HS-27A (cell line): ENCODE data around the gene PPP2R2D.

ENCODE experiments used
- DNase-seq: peaks from one replicate; pipeline ENCODE4 v3.0.0-alpha.2; 2012; ENCODE audit warnings: low read depth, missing footprints

Gene PPP2R2D

GRCh38 chr10:131929122-131929845 lies 28.5 kb downstream of the PPP2R2D start:
- DNase-seq, result no peak

DNA sequence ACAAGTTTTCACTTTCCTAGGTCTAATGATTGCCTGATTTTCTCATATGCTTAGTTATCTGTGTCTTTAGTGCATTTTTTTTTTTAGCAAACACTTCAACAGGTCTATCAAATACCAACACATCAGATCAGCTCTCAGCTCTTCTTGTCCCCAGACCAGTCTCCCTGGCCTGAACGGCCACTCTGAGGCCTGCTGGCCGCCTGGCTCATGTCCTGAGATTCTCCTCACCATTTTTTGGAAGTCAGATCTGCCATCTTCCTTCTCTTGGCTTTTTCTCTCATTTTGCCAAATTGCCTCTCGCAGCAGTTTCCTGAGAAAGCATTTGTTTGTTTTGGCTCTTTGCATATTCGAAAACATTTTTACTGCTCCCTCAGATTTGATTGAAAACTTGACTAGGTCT lies 29.3 kb downstream of the PPP2R2D start:
- no peak for DNase-seq

DNA sequence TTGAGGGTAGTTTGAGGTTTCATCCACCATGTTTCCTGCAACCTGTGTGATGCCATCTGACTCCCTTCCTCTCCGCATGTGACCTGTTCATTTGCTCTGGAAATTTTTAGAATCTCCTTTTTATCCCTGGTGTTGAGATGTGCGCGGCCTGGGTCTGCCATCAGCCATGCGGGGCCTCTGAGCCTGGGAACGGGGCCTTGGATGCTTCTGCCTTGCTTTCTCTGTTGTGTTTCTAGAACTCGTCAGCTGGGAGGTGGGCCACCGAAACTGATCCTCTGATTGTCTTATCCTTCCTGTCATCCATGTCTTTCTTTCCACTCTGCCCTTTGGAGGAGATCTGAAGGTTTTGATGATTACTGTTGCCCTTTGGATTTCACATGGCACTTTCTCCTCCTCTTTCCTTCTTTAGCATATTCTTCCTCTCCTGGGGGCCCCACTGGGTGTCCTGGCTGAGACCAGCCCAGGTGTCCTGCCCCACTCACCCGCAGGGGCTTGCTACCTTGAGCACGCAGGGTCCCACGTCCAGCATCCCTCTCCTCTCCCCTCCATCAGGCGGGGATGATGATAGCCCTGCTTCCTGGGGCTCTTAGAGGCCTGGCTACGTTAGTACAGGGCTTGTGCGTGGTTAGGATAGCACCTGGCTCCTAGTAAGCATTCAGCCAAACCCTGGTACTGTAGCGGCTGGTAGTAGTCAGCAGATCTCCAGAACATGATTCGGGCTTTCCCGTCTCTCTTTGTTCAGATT lies 29.9 kb downstream of the PPP2R2D start:
- DNase-seq, result no peak

DNA sequence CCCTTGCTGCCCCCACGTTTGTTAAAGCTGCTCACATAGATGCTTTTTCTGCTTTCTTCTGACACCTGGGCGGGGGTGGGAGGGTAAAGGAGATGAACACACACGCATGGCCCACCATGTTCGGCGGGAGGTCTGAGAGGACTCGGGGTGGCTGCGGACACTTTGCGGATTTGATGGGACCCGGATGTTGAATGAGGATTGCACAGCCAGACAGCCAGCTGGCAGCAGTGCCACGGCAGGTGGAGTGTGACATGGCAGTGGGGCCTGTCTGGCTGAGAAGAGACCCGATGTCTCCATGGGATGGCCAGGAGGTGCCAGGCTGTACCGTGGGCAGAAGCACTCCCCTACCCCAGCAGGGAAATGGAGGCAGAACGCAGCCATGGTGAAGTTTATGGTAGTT lies 31.2 kb downstream of the PPP2R2D start:
- DNase-seq, result no peak

- DNase-seq, result no peak
Measured at GRCh38 chr10:131933016-131933695, 32.3 kb downstream of the PPP2R2D start.

DNA sequence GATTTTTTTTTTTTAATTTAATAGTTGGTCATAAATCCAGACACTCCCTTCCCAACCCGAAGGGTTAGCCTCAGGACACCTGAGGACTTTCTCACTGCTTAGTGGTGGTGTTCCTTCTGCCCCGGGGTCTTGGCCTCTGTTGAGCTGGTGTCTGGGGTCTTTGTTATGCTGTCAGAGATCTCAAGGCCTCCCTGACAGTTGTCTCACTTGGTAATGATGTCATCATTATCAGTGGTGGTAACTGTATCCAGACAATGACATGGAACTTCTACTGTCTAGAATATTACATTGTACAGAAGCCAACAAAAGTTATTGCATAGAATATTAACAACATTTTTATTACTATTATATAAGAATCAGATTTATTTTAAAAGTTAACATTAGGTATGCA lies 32.9 kb downstream of the PPP2R2D start:
- no peak for DNase-seq

- no peak for DNase-seq
Measured at GRCh38 chr10:131934769-131935168, 34.0 kb downstream of the PPP2R2D start.

DNA sequence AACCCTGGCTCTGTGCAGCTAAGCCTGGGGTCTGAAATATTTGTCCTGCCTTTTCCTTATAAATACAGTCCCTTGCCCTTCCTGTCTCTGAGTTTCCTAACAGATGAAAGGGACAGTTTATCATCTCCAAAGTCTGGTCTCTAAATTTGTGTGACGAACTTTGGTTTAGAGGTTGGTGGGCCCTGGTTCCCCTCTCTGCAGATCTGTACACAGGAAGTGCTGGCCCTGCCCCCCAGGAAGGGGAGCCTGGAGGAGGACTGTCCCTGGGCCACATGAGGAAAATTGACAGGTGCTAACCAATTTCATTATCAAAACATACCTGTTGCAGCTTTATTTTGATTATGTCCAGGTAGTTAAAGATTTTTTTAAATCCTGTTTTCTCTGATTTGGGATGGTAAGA lies 34.5 kb downstream of the PPP2R2D start:
- DNase-seq, result no peak

DNA sequence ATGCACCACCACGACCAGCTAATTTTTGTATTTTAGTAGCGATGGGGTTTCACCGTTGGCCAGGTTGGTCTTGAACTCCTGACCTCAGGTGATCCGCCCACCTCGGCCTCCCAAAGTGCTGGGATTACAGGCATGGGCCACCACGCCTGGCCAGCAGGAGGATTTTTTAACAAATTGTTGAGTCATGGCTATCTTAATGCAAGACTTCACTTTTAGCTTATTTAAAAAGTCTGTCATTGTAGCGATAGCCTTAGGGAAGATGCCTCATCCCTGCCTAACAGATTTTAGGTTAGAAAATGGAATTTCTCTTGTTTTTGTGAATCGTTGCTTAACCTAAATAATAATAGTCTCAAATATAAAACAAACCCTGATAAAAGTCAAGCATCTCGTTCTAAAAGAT lies 35.5 kb downstream of the PPP2R2D start:
- no peak for DNase-seq

DNA sequence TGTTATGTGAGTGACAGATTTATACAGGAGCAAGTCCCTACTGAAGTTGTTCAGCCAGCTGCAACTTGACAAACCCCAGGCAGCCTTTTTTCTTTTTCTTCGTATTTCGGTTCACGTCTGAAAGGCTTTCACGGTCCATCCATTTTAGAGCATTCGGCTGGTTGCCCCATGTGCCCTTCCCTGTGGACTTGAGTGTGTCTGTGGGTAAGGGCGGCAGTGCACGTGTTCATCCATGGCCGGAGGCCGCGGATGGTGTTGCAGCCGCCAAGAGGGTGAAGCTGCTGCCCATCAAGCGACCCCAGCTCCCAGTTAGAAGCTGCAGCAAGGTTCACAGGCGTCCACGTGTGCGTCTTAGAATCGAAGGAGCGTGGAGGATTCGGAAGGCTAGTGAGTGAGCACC lies 35.9 kb downstream of the PPP2R2D start:
- DNase-seq, result no peak

GRCh38 chr10:131937836-131938235 lies 37.0 kb downstream of the PPP2R2D start:
- no peak for DNase-seq

DNA sequence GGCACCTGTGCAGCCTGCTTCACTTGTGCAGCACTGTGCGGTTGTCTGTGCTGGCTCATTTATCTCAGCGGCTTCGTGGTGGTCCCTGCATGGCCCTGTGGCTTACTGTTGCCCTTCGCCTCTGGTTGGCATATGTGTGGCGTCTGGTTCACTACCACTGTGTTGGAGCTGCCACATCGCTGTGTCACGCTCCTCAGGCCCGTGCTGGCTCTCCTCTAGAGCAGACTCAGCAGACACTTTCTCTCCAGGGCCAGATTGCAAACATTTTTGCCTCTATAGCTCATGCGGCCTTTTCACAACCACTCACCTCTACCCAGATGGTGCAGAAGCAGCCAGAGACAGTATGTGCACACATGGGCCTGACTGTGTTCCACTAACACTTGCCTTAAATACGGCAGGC lies 37.9 kb downstream of the PPP2R2D start:
- DNase-seq, result no peak

GRCh38 chr10:131942455-131942854 lies 41.6 kb downstream of the PPP2R2D start:
- no peak for DNase-seq

DNA sequence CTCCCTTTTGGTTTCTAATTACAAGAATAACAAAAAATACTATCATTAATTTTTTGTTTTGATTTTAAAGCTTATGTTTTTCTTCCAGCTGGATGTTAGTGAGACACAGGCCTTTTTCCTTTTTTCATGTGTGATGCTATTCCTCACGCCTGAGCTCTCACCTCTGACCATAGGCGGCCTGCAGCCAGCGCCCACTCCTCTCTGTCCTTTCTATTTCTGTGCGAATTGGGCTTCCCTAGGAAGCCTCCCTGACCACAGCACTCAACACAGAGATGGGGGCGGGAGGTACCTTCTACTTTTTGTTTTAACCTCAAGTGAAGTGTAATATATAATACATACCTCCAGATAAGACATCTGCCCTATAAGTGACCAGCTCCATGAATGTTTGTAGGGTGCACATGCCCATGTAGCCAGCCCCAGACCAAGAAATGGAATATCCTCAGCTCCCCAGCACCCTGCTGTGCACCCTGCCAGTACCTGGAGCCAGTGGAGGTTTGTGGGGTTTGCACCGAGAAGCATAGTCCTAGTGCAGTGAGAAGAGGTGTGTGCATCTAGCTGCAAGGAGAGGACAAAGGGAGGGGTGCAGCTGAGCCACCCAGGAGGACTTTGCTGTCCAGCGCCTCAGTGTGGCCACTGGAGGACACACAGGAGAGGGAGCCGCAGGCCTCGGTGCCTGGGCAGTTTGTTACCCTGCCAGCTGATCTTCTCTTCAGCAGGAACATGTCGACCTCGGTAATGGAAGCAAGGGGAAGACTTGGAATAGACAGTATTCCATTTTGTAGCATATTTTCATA lies 42.4 kb downstream of the PPP2R2D start:
- no peak for DNase-seq

DNA sequence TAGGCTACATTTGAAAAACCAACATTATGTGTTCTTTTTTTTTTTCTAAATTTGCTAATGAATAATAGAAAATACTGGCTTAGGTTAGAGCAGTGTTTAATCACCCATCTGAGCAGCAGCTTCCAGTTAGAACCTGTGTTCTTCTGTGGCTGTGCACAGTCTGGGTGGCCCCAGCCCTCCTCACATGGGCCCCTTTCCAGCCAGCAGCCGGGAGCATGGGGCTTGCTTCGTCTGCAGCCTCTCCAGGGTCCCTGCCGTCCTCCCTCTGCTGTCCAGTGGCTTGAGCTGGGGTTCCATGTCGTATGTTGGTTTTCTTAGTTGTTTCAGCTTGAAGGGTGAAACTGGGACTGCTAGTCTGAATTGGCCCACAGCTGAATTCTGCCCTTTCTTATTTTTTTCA lies 43.6 kb downstream of the PPP2R2D start:
- no peak for DNase-seq

DNA sequence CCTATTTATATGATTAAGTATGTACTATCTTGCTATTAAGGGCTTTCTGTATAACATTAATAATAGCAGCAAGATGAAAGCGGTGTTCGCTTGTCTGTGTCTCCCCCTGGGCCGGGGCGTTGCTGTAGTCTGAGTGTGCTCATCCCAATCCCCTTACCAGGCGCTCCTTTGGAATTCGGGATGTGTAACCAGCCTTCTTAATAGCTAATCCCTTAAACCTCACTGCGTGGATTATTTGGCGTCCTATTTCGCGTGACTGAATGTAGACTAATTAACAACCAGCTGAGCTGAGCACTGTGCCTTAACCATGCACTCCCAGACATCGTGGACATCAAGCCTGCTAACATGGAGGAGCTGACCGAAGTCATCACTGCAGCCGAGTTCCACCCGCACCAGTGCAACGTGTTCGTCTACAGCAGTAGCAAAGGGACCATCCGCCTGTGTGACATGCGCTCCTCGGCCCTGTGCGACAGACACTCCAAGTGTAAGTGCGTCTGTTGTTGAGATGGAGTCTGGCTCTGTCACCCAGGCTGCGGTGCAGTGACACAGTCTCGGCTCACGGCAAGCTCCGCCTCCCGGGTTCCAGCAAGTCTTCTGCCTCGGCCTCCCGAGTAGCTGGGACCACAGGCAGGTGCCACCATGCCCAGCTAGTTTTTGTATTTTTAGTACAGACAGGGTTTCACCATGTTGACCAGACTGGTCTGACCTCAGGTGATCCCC lies 44.3 kb downstream of the PPP2R2D start:
- DNase-seq, result no peak

DNA sequence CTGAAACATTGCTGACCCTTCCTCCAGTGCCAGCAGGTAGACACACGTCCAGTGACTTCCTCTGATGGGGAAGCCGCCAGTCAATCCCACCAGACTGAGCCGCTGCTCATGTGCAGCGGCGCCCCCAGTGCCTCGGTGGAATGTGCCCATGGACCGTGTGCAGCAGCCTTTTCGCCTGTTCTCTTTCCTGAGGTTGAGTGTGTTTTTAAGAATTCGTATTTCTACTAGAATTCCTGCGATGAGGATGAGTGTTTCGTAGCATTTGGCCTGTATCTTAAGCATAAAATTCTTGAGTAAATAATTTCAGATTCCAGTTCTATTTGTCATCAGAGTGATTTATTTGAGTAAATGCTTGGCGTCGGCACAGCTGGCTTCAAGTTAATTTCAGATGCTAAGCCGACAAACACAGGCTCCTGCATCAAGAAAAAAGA lies 45.5 kb downstream of the PPP2R2D start:
- peak; percentile 68 for DNase-seq

DNA sequence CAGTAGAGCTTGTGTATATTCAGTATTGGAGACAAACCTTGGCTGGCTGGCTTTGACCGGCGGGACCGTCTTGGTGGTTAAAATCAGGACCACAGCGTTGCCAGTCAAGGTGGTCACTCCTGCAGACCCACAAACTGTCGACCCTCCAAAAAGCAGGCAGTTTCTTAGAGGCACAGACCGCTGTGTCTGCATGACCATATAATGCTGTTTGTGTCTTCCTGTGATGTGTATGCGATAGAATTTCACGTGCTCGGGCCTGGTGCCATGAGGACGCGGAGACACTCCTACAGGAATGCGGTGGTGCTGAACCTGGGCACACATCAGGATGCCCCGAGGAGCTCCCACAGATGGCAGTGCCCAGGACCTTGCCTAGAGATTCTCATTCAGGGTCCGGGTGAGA lies 46.1 kb downstream of the PPP2R2D start:
- DNase-seq, result no peak

DNA sequence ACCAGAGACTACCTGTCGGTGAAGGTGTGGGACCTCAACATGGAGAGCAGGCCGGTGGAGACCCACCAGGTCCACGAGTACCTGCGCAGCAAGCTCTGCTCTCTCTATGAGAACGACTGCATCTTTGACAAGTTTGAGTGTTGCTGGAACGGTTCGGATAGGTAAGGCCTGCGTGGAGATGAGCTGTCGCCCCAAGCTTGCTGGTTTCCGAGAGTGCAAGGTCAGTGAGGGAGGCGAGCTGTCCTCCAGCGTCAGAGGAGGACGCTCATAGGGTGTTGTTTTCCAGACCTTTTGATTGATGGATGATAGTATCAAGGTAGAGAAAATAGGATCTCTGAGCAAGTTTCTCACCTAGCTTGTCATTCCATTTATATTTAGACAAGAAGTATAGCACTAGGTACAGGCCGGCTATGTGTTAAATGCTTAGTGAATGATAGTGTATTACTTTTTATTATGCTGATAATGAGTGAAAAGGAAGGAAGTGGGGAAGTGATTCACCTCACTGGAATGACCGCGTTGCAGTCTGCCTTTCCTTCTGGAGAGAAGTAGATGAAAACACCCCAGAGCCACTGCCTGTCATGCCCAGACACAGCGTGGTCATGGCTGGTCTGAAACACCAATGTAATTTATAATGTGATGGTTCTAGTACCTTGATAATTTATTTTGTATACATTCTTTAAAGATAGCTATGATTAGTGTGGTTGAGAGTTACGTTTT lies 47.0 kb downstream of the PPP2R2D start:
- peak; percentile 53 for DNase-seq

DNA sequence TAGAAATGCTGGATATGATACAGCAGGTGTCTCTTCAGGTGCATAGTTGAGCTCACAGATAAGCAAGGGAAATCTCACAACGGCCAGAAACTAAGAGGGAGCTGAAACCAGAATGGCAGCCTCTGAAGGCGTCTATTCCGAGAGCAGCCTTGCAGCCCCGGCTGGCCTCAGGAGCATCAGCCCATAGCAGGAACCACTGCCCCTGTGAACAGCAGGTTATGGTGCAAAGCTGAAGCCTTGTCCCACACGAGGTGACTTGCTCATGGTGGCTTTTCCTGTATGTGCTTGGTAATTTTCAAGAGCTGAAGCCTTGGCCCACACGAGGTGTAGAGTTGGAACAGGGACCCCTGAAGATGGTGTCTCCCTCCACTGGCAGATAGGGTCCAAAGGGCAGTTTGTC lies 47.7 kb downstream of the PPP2R2D start:
- DNase-seq, result no peak
